Measurements from ENCODE around the gene SECTM1.
"Not testable (repeated sequence)": the region's sequence is repeated elsewhere in the genome, so short reads cannot be mapped to it uniquely, and the experiment has no call there.

Gene SECTM1

DNA sequence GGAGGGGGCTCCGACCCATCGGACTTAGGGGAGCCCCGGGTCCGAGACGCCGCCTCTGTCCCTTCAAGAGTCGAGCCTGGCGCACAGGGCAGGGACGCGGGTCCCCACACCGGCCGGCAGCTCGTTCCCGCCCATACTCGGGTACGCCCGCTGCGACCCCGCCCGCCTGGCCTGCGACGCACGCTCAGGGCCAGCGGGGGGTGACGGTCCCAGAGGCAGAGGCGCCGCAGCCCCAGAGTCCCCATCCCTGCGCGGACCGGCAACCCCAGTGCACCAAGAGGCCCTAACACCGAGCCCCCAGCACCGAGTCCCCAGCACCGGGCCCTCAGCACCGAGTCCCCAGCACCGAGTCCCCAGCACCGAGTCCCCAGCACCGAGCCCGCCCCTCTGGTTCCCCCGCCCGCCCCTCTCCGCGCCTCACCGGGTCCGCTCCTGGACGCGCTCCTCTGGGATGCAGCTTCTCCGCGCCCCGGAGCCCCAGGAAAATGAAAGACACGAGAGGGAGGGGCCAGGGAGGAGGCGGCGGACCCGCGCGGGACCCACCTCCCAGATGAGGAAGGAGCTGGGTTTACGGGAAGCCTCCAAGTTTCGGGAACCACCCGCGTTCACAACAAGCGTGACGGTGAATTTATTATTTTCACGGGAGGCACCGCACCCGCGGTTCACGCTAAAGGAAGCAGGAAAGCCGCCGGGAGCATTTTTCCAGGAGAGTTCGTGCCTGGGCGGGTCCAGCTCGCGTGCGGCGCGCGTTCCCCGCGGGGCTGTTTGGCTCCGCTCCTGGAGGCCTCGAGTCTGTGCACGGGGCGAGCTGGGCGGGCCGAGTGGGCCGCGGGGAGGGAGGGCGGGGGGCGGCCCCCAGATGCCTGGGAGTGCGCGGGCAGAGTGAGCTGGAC lies at the start of gene SECTM1:
SECTM1 (minus strand) TSS at position 488 of the 893 bp plus-strand sequence. CDS start 6,526 bp downstream, outside the sequence.
- DNase-seq: no peak

DNA sequence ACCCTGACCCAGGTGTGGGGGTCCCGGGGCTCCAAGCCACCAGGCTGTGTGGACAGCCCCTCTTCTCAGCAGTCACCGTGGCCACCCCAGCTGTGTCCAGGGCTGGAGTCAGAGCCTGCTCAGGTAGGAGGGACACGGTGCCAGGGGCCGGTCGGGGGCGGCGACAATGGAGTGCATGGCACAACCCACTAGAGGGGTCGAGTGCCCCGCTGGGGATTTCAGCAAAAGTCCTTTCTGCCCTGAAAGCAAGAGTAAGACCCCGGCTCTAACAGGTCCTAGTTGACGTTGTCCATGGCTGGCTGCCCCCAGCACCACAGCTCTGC lies 49.3 kb upstream of the SECTM1 start:
- DNase-seq: no peak

GRCh38 chr17:82382220-82382932 lies 48.8 kb upstream of the SECTM1 start:
- DNase-seq: not testable (repeated sequence)

- DNase-seq: not testable (repeated sequence)
Observed at GRCh38 chr17:82381703-82382009, 48.1 kb upstream of the SECTM1 start.

GRCh38 chr17:82380860-82381702 lies 47.5 kb upstream of the SECTM1 start:
- DNase-seq: no peak

- no peak for DNase-seq
Observed at GRCh38 chr17:82378741-82379021, 45.1 kb upstream of the SECTM1 start.

DNA sequence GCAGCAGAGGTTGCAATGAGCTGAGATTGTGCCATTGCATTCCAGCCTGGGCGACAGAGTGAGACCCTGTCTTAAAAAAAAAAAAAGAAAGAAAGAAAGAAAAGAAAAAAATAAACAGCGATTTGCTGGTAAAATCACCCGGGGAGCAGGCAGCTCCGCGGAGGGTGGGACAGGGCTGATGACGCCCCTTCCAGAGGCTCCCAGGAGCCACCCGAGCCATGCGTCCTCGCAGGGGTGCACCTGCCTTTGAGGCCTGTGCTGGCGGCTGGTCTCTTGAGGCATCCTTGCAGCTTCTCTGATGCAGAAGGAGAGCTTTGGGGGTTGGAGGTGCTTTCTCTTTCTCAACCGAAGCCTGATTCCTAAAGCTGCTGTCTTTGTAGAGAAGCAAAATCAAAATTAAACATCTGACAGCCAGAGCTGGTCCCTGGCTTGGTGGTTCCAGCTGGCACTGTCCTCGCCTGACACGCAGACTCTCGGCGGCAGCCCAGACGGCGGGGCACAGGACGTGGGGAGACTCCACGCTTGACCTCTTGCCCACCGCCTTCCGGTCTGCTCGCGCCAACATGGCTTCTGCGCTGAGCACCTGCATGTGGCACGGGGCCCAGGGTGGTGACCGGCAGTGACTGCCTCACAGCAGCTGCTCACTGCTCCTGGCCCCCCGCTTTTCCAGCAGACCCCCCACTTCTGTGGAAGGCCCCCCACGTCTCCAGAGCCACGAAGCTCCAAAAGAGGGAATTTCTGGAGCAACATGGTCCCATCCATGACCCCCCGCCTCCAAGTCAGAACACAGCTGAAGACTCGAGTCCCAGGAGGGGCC lies 44.6 kb upstream of the SECTM1 start:
- DNase-seq: no peak

DNA sequence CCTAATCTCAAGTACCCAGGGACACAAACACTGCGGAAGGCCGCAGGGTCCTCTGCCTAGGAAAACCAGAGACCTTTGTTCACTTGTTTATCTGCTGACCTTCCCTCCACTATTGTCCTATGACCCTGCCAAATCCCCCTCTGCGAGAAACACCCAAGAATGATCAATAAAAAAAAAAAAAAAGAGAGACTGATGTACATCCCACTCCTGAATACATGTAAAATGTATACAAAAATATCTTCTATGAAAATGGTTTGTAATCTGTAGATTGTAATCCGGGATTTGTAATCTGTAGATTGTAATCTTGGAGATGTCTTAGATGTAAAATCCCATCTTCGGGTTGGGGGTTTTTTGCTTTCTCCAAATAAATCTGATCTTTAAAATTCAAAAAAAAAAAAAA lies 43.7 kb upstream of the SECTM1 start:
- not testable (repeated sequence) for DNase-seq

GRCh38 chr17:82376042-82376730 lies 42.6 kb upstream of the SECTM1 start:
- no peak for DNase-seq

DNA sequence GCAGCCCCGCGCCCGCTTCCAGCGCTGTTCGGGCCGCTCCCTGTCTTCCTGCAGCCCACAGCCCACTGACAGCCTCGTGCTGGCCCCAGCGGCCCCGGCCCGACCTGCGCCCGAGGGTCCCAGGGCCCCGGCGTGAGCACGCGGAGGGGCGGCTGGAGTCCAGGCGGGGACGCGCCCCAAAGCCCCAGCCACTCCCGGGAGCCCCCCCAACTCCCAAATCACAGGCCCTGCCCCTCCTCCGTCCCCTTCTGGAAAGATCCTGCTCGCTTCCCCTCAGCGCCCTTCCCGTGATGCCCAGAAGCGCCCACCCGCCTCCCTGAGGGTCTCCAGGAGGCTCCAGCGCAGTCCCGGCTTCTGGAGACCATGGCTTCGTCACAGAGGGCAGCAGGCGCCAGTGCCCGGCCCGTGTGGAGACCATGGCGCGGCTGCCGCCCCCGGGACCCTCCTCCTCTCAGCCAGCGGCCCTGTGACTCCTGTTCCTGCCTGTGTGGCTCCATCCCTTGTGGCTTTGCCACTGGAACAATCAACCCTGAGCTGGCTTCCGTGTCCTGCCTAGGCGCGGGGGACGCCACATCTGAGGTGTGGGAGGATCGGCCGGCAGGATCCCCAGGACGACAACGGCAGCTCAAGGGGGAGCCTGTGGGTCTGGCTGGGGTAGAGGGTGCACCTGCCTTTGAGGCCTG lies 41.9 kb upstream of the SECTM1 start:
- DNase-seq: no peak

GRCh38 chr17:82374626-82375331 lies 41.2 kb upstream of the SECTM1 start:
- peak; percentile 35 for DNase-seq

DNA sequence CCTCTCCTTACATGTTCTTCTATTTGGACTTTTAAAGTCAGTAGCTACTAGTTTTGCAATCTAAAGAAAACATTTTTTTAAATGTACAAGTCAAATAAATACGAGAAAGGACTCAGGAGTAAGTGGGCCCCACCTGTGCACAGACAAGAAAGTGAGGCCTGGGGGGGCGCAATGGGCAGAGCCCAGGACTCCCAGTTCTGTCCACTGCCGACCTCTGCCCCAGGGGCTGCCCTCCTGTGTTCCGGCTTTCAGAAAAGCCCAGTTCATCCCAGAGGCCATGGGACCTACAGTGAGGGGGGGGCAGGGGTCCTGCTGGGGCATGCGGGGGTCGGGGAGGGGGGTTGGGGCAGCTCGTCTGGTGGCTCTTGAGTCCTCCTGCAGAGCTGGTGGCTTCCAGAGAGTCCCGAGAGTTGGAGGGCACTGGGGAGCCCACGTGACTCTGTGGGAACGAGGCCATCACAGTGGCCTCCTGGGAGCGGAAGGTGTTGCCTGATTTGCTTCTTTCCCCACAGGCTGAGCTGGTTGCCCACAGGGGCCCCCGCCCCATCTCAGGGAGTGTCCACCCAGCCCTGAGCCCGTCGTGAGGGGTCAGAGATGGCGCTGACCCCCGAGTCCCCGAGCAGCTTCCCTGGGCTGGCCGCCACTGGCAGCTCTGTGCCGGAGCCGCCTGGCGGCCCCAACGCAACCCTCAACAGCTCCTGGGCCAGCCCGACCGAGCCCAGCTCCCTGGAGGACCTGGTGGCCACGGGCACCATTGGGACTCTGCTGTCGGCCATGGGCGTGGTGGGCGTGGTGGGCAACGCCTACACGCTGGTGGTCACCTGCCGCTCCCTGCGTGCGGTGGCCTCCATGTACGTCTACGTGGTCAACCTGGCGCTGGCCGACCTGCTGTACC lies 40.4 kb upstream of the SECTM1 start:
- no peak for DNase-seq

GRCh38 chr17:82373072-82373452 lies 39.5 kb upstream of the SECTM1 start:
- not testable (repeated sequence) for DNase-seq

DNA sequence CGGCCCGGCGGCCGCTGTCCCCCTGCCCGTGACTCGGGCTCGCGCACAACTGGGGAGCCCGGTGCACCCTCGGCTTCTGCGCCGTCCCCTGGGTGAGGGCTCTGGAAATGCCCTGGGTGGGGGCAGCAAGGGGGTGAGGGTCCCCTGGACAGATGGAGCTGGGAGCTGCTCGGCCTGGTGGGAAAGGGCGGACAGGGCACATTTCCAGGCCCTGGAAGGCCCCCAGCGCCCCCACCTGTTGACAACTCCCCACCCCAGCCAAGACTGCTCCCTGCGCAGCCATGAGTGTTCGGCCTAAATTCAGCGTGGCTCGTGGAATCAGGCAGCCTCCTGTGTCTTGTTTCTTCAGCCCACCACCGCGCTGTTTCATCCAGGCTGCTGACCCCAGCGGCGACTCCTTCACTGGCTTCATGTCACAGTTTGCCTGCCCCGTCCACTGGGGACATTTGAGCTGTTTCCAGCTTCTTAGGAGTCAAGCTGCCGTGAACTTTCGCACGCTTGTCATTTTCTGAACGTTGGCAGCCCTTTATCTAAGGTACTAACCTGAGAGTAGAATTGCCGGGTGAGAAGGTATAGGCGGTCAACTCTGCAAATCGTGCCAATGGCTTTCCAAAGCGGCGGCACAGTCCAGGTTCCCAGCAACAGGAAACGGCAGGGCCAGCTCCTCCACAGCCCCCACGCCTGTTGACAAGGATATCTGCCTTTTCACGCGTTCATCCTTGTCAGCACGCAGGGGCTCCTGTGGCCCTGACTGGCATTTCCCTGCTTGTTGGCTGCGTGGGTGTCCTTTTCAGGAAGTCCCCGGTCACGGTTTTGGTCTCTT lies 38.9 kb upstream of the SECTM1 start:
- no peak for DNase-seq

DNA sequence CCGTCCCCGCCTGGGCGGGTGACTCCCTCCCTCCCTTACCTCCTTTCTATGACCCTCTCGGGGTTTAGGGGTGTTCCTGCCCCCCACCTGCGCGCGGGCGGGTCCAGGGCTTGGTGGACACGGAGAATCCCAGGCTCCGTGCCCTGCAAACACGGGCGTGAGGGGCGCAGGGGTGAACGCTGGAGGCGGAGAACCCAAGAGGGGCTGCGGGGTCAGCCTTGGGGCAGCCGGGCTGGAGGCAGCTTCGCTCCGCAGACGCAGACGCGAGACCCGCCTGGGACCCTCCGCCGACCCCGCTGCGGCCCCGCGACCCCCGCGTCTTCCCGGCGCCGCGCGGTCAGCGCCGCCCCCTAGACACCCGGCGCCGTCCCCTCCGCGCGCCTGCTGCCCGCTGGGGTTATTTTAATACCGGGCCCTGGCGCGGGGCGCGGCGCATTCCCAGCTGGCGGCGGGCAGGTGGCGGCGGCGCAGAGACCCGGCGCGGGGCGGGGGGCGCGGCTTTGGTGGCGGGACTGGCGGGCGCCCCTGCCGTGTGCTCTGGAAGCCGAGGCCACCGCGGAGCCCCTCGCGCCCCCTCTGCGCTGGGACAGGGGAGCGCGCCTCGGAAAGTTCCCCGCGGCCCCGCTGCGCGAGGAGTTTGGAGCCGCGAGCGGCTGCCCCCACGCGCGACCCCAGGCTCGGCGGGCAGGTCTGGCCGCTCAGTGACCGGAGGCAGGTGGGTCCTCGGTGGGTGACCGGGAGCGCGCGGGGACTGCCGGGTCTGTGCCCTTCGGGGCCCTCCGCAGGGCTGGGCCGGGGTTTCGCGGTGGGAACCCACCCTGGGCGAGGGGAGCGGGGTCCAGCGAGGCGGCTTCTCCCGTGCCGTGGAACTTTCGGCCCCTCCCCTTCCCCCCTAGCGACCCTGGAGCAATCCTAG lies 38.0 kb upstream of the SECTM1 start, which contains the start of gene UTS2R:
UTS2R (plus strand) TSS at position 433 of the 916 bp plus-strand sequence. CDS start 2,560 bp downstream, outside the sequence.
- no peak for DNase-seq

DNA sequence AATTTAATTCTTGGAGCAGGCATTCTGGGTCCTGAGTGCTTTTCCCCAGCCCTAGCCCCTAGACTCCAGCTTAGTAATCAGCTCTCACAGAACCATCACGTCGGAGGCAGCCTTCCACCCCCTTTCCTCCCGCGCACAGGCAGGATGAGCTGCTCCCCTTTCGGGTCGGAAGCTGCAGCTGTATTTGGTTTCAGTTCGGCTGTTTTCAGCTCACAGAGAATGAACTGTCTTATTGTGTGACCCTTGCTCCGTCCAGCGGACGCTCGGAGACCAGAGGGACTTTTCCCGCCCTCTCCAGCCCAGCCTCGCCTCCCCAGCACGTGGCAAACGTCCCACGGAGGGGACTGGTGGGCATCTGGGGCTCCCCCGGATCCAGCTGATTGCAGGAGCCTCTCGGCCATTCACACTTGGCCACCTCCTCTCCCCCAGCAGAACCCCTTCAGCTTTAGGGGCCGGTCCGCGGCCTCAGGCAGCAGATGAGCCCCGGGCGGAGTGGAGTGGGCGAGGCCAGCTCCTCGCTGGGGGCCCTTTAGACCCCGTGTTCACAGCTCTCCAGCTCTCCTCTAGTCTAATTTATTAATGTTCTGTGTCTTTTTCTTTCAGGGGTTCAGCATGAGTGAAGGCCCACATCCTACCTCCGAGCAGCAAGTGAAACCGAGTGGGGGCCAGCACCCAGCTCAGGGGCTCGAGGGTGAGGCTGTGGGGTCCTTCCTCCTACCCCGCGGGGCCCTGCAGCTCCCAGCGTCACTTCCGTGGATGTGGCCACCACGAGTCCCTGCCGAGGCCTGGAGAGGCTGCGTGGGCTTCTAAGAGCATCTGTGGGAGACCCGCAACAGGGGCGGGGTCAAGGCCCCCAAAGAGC lies 37.1 kb upstream of the SECTM1 start:
- no peak for DNase-seq

DNA sequence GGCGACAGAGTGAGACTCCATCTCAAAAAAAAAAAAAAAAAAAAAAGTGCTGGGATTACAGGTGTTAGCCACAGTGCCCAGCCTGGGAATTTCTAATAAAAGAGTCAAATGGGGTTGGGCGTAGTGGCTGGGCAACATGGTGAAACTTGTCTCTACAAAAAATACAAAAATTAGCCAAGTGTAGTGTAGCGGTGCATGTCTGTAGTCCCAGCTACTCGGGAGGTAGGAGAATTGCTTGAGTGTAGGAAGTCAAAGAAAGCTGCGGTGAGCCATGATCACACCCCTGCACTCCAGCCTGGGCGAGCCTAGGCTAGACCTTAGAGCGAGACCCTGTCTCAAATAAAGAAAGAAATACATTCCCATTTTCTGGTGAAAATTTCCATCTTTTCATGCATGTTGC lies 35.6 kb upstream of the SECTM1 start:
- no peak for DNase-seq
